OCI-LY1 (cell line): Measurements from ENCODE around the gene JAKMIP1.

Experiments used
- CTCF ChIP-seq: fragments of 200-600 bp; sonication (generic), shearing (Covaris generic); IDR thresholded peaks from 2 replicates; pipeline ENCODE4 v1.5.1; 2017; ENCODE audit warnings: mild to moderate bottlenecking, antibody characterized with exemption, low read length, moderate library complexity, mixed read lengths
- EZH2 ChIP-seq: fragments of 200-600 bp; sonication (generic), shearing (Covaris generic); IDR thresholded peaks from 2 replicates; pipeline ENCODE4 v1.8.0; 2017; ENCODE audit warnings: borderline replicate concordance, mixed run types, mild to moderate bottlenecking, antibody characterized with exemption, low read length, moderate library complexity, mixed read lengths

- TF ChIP-seq CTCF = no peak
- TF ChIP-seq EZH2 = no peak
Measured at GRCh38 chr4:6172927-6173200, 27.5 kb downstream of the JAKMIP1 start.
